ENCODE measurements around the gene MMS22L.

- TF ChIP-seq, protein P1, sequence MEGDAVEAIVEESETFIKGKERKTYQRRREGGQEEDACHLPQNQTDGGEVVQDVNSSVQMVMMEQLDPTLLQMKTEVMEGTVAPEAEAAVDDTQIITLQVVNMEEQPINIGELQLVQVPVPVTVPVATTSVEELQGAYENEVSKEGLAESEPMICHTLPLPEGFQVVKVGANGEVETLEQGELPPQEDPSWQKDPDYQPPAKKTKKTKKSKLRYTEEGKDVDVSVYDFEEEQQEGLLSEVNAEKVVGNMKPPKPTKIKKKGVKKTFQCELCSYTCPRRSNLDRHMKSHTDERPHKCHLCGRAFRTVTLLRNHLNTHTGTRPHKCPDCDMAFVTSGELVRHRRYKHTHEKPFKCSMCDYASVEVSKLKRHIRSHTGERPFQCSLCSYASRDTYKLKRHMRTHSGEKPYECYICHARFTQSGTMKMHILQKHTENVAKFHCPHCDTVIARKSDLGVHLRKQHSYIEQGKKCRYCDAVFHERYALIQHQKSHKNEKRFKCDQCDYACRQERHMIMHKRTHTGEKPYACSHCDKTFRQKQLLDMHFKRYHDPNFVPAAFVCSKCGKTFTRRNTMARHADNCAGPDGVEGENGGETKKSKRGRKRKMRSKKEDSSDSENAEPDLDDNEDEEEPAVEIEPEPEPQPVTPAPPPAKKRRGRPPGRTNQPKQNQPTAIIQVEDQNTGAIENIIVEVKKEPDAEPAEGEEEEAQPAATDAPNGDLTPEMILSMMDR (IDR thresholded peaks at IDR 0.05; ENCODE audit: poor library complexity), result no peak
- no peak for TF ChIP-seq EZH2 (IDR thresholded peaks at IDR 0.05; ENCODE audit: borderline replicate concordance)
Measured at GRCh38 chr6:97095311-97095850, 187.6 kb downstream of the MMS22L start.
